Effector memory CD8-positive, alpha-beta T cell (primary cell): ENCODE data around the gene PDLIM5.
"Not testable (repeated sequence)": the region's sequence is repeated elsewhere in the genome, so short reads cannot be mapped to it uniquely, and the experiment has no call there.

Experiments used
- ATAC-seq: fragments of 150-1000 bp; cut with Tn5 transposase; replicated peaks from 2 replicates; pipeline ENCODE4 v1.10.0; 2021; ENCODE audit warnings: mild to moderate bottlenecking, moderate library complexity
- DNase-seq, 3 experiments: peaks; one replicate each; pipeline ENCODE4 v3.0.0; 2021
- H3K27ac Mint-ChIP-seq, 2 donors: one replicate each; pipeline ENCODE4 v1.8.0; 2022; ENCODE audit warnings: mild to moderate bottlenecking in 2 of 2, mixed read lengths in 2 of 2, moderate library complexity in 2 of 2
- H3K27me3 Mint-ChIP-seq, 2 donors: one replicate each; pipeline ENCODE4 v1.8.0; 2022; ENCODE audit warnings: mixed read lengths in 2 of 2
- H3K36me3 Mint-ChIP-seq: one replicate; pipeline ENCODE4 v1.8.0; 2022; ENCODE audit warnings: mild to moderate bottlenecking, moderate library complexity, mixed read lengths; ENCODE audit not compliant: insufficient read depth
- H3K4me1 Mint-ChIP-seq, 2 donors: one replicate each; pipeline ENCODE4 v1.8.0; 2022; ENCODE audit warnings: low read depth in 2 of 2, mixed read lengths in 2 of 2
- H3K4me3 Mint-ChIP-seq, 2 donors: one replicate each; pipeline ENCODE4 v1.8.0; 2022; ENCODE audit warnings: mild to moderate bottlenecking in 2 of 2, mixed read lengths in 2 of 2, moderate library complexity in 2 of 2
- H3K9me3 Mint-ChIP-seq, 2 donors: one replicate each; pipeline ENCODE4 v1.8.0; 2022; ENCODE audit warnings: mixed read lengths in 2 of 2

Gene PDLIM5

DNA sequence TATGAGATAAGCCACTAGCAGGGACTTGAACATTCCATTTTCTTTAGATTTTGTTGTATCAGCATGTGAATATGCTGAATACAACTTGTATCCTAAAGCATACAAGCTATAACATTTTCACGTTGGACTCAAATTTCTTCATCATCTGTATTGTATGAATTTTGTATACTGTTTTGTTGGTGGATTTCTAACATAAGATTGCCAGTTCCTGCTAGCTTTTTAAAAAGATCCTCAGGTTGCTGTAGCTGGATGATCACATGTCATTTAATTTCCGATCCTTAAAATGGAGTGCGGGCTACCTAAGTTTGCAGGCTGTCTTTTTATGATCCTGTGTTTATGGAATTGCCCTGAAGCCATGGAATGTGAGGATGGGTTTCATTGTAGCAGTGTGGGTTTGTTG lies 6.9 kb downstream of the PDLIM5 start:
- Mint-ChIP-seq H3K27me3 (no peaks in the 10 kb centered on the region), H3K9me3 (no peaks in the 10 kb centered on the region), H3K27ac (no peak overlapping the region), H3K36me3 (no peaks in the 10 kb centered on the region), H3K4me3 (no peak overlapping the region), H3K4me1 (peaks cover 8 to 19% of the 10 kb centered on the region in 2 donors)
- DNase-seq (no peak), ATAC-seq (no peak)

DNA sequence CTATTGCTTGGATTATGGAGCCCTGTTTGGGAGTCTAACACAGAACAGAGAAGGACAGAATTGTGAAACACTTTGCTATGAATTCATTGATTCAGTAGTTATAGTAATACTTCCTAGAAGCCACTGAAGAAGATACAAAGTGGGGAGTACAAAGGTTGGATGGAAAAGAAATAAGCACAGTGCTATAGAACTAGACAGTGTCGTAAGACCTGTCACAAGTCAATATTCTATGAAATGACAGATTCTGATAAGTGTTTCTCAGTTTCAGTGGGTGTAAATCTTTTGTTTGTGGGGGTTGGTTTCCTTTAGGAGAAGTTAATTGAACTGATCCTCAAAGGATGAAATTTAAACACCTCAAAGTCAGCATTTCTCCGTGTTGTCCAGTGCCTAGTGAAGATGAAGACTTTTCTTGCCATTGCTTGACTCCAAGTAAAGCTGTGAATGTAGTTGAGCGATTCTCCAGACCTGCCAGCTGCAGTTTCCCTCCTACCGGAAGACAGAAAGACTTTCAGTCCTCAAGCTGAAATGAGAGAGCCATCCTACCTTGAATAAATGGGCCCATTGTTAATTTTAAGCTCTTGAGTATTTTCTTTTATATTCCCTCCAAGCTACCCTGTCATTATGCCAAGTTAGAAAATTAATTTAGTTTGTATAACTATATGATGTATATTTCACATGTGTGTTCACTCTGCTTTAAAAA lies 7.9 kb downstream of the PDLIM5 start:
- DNase-seq (no peak), ATAC-seq (no peak)
- Mint-ChIP-seq H3K4me3 (no peak overlapping the region), H3K27me3 (no peaks in the 10 kb centered on the region), H3K27ac (peak overlapping the region in 1 of 2 donors; percentile 4), H3K4me1 (peaks cover 10 to 17% of the 10 kb centered on the region in 2 donors), H3K36me3 (no peaks in the 10 kb centered on the region), H3K9me3 (no peaks in the 10 kb centered on the region)

DNA sequence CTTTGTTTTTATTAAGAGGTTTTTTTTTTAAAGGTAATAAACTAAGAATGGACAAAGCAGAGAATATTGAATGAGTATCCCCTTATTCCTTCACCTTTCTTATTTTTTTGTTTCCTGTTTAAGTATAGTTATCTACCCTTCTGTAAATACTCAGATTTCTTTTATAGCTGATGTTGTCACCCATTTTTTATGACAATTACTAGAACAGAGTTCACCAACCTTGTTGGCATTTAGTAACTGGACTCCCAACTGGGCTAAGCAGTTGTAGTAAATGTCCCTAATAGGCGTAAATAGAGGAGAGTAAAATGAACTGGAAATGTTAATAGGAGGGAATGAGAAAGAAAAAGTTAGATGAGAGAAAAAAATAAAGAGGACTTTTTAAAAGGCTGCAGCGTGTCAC lies 9.8 kb downstream of the PDLIM5 start:
- no peaks in the 10 kb centered on the region for H3K27me3 Mint-ChIP-seq
- no peaks in the 10 kb centered on the region for H3K9me3 Mint-ChIP-seq
- H3K4me3 Mint-ChIP-seq = no peak overlapping the region
- H3K27ac Mint-ChIP-seq = no peak overlapping the region
- ATAC-seq = no peak
- DNase-seq = no peak
- peaks cover 8 to 17% of the 10 kb centered on the region in 2 donors for H3K4me1 Mint-ChIP-seq
- H3K36me3 Mint-ChIP-seq = peaks cover 3% of the 10 kb centered on the region

DNA sequence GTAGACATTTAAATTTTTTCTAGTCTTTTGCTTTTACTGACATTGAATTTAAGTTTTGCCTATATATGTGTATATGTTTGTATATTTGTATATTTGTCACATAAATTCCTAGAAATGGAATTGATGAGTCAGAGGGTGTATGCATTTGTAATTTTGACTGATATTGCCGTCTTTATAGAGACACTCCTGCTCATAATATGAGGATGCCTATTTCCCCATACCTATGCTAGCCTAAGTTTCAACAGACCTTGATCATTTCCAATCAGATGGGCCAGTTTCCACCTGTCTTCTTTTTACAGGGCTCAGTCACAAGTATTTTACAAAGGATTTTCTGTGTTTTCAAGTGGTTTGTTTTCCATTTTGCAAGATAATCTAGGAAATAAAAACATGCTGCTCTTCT lies 10.8 kb downstream of the PDLIM5 start:
- DNase-seq (no peak), ATAC-seq (no peak)
- Mint-ChIP-seq H3K9me3 (no peaks in the 10 kb centered on the region), H3K36me3 (peaks cover 3% of the 10 kb centered on the region), H3K27ac (no peak overlapping the region), H3K4me1 (peaks cover 8 to 16% of the 10 kb centered on the region in 2 donors), H3K27me3 (no peaks in the 10 kb centered on the region), H3K4me3 (no peak overlapping the region)

DNA sequence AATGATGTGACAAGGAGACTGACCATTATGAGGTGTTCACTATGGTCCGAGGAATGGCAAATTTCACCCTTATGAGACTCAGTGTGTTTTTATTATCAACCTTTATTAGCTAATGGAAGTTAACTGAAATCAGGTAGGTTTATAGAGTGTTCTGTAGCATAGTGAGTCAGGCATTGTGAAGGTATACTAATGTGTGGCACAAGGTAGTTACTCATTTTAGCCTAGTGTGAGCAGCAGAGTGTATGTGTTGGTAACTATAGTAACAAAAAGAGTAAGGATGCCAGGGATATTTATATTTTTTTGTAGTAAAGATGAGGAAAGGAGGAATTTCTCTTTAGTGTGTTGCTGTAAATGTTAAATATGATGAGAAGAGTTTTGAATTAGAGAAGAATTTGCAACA lies 12.0 kb downstream of the PDLIM5 start:
- no peaks in the 10 kb centered on the region for H3K9me3 Mint-ChIP-seq
- DNase-seq (no peak), ATAC-seq (no peak)
- peaks cover 9 to 18% of the 10 kb centered on the region in 2 donors for H3K4me1 Mint-ChIP-seq
- peaks cover 3% of the 10 kb centered on the region for H3K36me3 Mint-ChIP-seq
- no peaks in the 10 kb centered on the region for H3K27me3 Mint-ChIP-seq
- H3K4me3 Mint-ChIP-seq = no peak overlapping the region
- H3K27ac Mint-ChIP-seq = peak overlapping the region in 1 of 2 donors; percentile 11

DNA sequence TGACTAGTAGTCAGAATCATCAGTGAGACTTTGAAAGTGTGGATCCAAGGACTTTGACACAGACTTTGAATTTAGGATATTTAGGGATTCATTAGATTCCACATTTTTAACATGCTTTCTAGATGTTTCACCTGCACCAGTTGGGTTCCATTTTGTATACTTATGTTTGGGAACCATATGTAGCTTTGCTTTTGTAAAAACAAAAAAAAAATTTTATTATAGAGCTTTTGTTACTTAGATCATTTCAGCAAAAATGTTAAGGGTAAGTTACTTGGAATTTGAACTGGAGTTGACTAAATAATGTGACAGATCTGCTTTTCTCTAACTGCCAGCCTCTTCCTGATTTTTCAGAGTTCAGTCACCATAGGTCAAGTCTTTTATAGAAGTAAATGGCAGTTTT lies 14.6 kb downstream of the PDLIM5 start:
- H3K27me3 Mint-ChIP-seq = no peaks in the 10 kb centered on the region
- peaks cover 11 to 17% of the 10 kb centered on the region in 2 donors for H3K4me1 Mint-ChIP-seq
- H3K27ac Mint-ChIP-seq = no peak overlapping the region
- no peaks in the 10 kb centered on the region for H3K9me3 Mint-ChIP-seq
- DNase-seq = no peak
- H3K36me3 Mint-ChIP-seq = peaks cover 3% of the 10 kb centered on the region
- ATAC-seq = no peak
- no peak overlapping the region for H3K4me3 Mint-ChIP-seq

DNA sequence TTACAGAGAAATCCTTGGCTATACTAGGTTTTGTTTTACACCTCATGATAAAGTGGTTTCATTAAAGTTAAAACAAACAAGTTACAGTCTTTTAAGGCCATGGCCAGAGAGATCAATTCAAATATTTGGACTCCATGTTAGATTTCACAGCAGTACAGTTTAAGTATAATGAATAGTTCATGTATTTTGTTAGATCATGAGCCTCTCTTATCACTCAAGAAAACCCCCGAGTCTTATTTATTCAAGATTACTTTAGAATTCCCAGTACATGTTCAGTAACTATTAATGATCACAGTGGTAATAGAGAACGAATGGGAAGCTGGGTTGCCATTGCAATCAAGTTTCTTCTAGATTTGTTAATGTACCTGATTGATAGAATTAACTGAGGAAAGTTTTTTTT lies 15.2 kb downstream of the PDLIM5 start:
- Mint-ChIP-seq H3K27ac (no peak overlapping the region), H3K36me3 (peaks cover 3% of the 10 kb centered on the region), H3K27me3 (no peaks in the 10 kb centered on the region), H3K4me3 (no peak overlapping the region), H3K9me3 (no peaks in the 10 kb centered on the region), H3K4me1 (peaks cover 11 to 17% of the 10 kb centered on the region in 2 donors)
- DNase-seq (no peak), ATAC-seq (no peak)

DNA sequence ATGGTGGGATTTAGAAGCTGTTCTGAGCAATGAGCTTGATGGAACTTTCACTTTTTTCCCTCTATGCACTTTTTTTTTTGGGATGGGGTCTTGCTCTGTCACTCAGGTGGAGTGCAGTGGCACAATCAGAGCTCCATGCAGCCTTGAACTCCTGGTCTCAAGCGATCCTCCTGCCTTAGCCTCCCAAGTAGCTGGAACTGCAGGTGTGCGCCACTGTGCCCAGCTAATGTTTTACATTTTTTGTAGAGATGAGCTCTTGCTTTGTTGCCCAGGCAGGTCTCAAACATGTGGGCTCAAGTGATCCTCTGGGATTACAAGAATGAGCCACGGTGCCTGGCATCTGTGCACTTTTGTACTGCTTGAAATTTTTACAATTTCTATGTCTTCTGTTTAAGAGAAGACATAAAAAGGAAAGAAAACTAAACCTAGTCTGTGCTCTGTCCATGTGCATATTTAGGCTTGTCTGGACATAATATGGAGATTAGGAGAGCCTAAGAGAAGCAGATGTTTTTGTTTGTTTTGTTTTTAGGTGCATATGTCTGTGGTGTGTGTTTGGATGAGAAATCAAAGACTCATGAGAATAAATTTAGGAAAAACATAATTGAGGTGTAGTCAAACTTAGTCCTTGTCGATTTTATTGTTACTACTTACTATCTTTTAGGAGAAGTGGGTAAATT lies 16.5 kb downstream of the PDLIM5 start:
- DNase-seq (no peak), ATAC-seq (no peak)
- H3K27ac Mint-ChIP-seq = no peak overlapping the region
- no peaks in the 10 kb centered on the region for H3K9me3 Mint-ChIP-seq
- peaks cover 12 to 13% of the 10 kb centered on the region in 2 donors for H3K4me1 Mint-ChIP-seq
- no peaks in the 10 kb centered on the region for H3K27me3 Mint-ChIP-seq
- peaks cover 3% of the 10 kb centered on the region for H3K36me3 Mint-ChIP-seq
- H3K4me3 Mint-ChIP-seq = no peak overlapping the region

DNA sequence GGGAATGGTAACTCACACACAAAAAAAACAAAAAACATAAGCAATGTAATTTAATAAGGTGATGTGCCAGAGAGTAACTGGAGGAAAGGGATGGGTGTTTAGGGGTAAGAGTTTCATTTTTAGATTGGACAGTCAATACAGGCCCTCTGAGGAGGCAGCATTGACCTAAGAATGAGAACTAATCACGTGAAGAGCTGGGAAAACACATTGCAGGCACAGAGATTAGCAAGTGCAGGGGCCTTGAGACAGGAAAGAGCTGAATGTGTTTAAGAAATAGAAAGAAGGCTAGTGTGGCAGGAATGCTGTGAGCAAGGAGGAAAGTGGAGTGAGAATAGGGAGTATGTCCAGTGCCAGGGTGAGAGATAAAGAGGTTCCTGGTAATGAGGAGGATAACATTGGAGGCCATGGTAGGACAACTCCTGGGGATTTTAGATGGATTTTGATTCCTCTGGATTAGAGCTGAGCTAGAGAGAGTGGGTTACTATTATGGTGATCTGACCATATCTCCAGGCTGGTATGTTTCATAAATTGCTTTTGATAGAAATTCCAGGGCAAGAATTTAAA lies 17.6 kb downstream of the PDLIM5 start:
- no peak for DNase-seq
- Mint-ChIP-seq H3K27ac (no peak overlapping the region), H3K9me3 (no peaks in the 10 kb centered on the region), H3K27me3 (no peaks in the 10 kb centered on the region), H3K4me1 (peaks cover 10 to 17% of the 10 kb centered on the region in 2 donors), H3K4me3 (no peak overlapping the region), H3K36me3 (peaks cover 3% of the 10 kb centered on the region)
- no peak for ATAC-seq

DNA sequence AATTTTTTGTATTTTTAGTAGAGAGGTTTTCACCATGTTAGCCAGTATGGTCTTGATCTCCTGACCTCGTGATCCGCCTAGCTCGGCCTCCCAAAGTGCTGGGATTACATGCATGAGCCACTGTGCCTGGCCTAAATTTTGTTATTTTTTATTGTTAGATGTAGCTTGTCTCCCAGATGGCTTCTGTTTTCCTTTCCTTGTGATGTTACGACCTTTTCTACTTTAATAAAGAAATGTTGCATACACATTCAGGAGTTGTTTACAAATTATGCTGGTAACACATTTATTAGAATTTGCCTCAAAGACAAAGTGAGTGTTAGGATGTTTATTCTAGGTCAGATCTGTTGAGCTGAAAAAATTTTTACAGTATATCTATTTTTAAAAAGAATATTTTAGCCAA lies 18.4 kb downstream of the PDLIM5 start:
- Mint-ChIP-seq H3K4me1 (peaks cover 10 to 17% of the 10 kb centered on the region in 2 donors), H3K36me3 (peaks cover 3% of the 10 kb centered on the region), H3K9me3 (no peaks in the 10 kb centered on the region), H3K27me3 (no peaks in the 10 kb centered on the region), H3K27ac (no peak overlapping the region), H3K4me3 (no peak overlapping the region)
- ATAC-seq (no peak), DNase-seq (no peak)

DNA sequence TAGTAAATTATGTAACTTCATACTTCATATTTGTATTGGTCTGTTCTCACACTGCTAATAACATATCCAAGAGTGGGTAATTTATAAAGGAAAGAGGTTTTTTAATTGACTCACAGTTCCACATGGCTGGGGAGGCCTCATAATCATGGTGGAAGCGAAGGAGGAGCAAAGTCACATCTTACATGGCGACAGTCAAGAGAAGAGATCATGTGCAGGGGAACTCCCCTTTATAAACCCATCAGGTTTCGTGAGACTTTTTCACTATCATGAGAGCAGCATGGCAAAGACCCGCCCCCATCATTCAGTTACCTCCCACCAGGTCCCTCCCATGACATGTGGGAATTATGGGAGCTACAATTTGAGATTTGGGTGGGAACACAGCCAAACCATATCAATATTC lies 19.0 kb downstream of the PDLIM5 start:
- DNase-seq, H3K9me3 Mint-ChIP-seq, H3K27ac Mint-ChIP-seq, H3K36me3 Mint-ChIP-seq, H3K27me3 Mint-ChIP-seq, H3K4me3 Mint-ChIP-seq, ATAC-seq: not testable (repeated sequence)
- peaks cover 10 to 17% of the 10 kb centered on the region in 2 donors for H3K4me1 Mint-ChIP-seq

DNA sequence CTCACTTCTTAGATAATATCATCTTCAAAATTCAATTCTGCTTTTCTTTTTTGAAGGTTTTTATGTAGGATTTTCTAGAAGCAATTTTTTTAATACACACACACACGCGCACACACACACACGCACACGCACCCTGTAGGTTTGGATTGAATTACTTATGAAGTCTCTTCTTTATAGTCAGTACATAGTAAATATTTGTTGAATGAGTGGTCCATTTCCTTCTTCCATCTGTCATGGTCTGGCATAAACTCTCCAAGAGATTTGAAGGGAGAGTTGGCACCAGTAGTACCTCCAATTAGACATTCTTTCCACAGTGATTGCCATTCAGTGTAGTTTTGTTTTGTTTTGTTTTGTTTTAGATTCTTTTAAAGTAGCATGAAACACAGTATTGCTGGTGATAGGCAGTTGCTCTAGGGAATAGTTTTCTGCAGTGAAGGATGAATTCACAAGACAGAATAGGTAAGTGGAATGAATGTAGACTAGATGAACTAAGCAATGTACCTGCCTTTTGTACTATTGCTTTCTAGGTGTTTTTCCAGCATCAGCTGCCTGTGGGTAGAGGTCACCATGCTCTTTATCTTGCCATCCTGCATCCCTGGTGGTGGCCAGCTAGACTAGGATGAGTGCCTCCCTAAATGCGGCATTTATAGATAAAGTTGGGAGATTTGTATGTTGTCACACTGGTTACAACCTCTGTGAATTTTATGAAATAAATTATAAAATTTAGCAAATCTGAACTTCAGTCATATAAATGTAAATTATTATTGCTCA lies 20.5 kb downstream of the PDLIM5 start:
- peaks cover 10 to 24% of the 10 kb centered on the region in 2 donors for H3K4me1 Mint-ChIP-seq
- no peak overlapping the region for H3K4me3 Mint-ChIP-seq
- ATAC-seq (no peak), DNase-seq (no peak)
- no peaks in the 10 kb centered on the region for H3K27me3 Mint-ChIP-seq
- no peaks in the 10 kb centered on the region for H3K9me3 Mint-ChIP-seq
- no peak overlapping the region for H3K27ac Mint-ChIP-seq
- H3K36me3 Mint-ChIP-seq = no peaks in the 10 kb centered on the region

DNA sequence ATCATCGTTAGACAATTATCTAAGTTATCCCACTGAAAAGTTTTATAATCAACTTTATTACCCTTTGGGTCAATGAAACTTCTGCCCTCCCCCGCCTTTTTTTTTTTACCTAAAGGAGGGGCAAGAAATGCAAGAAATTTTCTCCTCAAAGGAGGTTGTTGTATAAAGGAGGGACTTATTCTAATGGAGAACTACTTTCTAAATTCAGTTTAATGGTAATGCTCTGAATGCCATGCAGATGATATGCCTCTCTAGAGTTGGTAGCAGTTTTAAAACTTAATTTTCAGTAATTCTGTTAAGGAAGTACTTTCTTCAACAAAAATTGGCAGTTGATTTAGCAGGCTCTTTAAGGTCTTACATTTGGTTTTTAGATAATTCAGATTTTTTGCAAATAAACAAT lies 23.3 kb downstream of the PDLIM5 start:
- H3K36me3 Mint-ChIP-seq = no peaks in the 10 kb centered on the region
- H3K27me3 Mint-ChIP-seq = no peaks in the 10 kb centered on the region
- DNase-seq (no peak), ATAC-seq (no peak)
- H3K27ac Mint-ChIP-seq = no peak overlapping the region
- H3K4me3 Mint-ChIP-seq = no peak overlapping the region
- H3K4me1 Mint-ChIP-seq = peaks cover 3 to 20% of the 10 kb centered on the region in 2 donors
- H3K9me3 Mint-ChIP-seq = no peaks in the 10 kb centered on the region
